HG03442 (cell line): ENCODE data around the gene CCDC15.
"Not testable (repeated sequence)": the region's sequence is repeated elsewhere in the genome, so short reads cannot be mapped to it uniquely, and the experiment has no call there.

Experiments
- ATAC-seq: cut with Tn5 transposase; IDR thresholded peaks from one replicate; pipeline ENCODE4 v1.9.1; 2021; ENCODE audit warnings: mild to moderate bottlenecking, moderate library complexity; ENCODE audit not compliant: unreplicated experiment

The CCDC15 gene

DNA sequence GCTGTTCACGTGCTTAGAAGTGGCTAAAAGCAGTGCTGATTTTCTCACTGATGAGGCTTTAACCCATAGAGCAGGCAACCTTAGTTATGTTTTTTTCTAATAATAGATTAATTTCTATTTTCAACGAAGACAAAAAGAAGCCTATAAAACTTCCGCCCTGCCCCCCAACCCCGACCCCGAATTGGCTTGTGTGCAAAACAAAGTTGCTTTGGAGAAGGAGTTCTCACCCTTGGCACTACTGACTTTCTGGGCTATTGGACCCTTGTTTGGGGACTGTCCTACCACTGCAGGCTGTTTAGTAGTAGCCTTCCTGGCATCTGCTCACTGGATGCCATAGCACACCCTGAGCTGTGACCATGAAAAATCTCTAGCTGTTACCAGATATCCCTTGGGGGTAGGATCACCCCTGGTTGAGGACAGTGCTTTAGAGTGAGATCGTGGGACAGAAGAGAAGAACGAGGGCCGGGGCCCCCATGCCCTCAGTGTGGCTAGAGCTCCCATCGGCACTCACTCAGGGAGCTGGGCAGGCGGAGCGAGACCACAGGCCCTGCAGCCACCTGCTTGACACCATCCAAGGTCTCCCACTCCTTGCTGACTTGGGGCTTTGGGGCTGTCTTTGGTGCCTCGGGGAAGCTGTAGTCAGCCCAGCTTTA, 126.0 kb downstream of the CCDC15 start:
- ATAC-seq: no peak

DNA sequence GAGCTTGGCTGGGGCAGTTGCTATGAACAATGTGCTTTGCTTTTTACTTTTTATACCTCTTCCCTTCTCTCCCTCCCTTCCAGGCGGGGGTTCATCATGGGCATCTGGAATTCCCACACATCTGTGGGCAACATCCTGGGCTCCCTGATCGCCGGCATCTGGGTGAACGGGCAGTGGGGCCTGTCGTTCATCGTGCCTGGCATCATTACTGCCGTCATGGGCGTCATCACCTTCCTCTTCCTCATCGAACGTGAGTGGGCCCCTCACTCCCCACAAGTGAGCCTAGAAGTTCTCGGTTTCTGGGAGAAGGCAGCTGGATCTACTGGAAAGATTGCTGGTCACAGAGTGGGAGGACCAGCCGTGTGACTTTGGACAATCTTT, 126.5 kb downstream of the CCDC15 start:
- ATAC-seq: no peak

DNA sequence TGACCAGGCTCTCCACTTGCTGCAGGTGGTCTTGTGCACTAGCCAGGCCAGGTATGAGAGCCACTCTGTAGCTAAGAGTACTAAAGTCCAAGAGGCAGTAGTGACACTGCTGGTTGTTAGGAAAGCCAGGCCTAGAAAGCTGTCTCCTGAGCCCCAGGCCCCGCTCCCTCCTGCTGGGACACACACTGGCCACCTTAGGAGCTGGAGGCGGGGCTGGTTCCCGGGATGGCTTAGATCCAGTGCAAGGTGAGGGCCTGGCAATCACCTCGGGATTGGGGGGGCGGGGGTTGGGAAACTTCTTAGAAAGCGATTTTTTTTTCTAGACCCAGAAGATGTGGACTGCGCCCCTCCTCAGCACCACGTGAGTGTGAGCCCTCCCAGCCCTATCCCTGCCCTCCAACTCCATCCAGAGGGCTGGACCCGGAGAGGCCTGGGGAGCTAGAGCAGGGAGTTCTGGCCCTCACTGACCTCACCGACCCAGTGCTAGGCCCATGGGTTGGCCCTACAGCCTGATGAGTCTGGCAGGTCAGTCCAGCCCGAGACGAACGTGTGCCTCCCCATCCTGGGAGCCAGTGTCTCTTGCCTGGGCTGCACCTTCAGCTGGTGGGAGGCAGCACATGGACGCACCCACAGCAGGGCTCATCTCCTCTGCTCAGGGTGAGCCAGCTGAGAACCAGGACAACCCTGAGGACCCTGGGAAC, 127.2 kb downstream of the CCDC15 start:
- ATAC-seq: no peak

DNA sequence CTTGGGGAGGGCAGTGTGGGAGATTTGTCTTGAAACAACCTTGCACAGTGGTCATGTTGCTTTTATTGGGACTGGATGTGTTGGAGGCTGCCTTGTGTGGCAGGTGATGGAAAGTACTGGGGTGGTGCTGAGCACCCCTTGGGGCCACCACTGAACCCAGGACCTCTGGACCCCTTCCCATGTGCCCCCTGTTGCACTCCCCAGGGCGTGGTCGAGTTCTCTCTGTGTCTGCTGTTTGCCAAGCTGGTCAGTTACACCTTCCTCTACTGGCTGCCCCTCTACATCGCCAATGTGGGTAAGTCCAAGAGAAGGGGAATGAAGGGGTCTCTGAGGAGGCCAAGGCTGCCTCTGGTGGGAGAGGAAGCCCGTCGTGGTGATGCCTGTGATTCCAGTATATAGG, 128.0 kb downstream of the CCDC15 start:
- no peak for ATAC-seq

DNA sequence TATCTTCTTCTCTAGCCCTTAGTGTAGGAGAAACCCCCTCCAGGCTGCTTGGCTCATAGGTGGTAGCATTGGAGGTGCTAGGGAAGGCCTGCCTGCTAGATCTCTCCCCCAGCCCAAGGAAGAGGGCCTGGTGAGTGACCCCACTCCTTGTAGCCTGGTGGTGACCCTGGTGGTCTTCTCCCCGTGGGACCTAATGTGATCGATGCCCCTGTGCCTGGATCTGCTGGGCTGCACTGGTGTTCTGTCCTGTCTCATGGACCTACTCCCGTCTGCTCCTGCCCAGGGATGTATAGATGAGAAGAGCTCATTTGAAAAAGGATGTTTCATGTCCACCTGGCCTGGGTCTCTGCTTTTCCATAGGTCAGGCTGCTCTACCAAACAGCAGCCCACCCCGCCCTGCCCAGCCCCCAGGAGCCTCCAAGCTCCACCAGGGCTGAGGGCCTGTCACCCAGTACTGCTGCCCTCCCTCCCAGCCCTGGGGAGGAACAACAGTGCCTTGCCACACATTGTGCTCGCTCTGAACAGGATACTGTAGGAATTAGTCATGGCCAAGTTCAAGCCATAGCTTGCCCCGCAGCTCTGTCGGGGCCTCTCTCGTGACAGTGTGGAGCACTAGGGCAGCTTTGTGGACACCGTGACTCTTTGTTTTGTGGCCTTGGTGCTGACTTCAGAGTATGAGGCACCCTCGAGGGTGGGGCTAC, 128.8 kb downstream of the CCDC15 start:
- no peak for ATAC-seq

DNA sequence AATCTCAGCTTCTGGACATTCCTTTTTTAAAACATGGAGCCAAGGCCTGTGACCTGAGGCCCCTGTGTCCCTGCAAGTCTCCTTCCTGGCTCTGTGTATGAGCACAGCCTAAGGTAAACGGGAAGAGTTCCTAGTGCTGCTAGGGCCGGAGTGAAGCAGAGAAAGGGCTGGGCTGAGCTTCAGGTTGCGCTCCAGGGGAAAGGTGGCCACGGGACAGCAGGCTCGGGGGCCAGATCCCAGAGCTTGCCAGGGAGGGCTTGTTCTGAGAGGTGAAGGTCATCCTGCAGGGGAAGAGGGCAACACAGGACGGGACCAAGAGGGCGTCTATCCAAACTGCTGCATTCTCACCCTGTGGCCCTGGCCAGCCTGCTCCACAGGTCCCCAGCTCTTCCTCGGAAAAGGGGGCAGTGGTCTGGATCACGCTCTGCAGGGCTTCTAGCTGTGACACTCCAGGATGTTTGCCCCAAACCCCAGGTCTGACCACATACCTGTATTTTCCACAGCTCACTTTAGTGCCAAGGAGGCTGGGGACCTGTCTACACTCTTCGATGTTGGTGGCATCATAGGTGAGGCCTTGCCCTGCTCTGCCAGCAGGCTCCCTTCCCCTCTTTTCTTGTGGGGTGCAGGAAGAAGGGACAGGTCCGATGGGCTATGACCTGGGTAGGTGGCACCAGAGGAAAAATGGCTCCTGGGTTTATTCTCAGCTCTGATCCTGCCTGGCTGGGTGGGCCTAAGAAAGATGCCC, 129.5 kb downstream of the CCDC15 start:
- ATAC-seq: no peak

DNA sequence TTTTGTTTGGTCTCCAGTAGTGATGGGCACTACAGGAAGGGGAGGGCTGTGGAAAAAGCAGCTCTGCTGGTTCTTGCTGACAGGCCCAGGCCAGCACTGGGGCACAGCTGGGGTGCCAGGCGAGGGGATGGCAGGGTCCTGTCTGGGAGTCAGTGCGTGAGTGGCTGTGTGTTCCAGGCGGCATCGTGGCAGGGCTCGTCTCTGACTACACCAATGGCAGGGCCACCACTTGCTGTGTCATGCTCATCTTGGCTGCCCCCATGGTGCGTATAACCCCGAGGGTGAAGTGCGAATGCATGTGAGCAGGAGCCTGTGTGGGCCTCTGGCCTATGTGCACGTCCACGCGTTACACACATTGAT, 130.0 kb downstream of the CCDC15 start:
- no peak for ATAC-seq

DNA sequence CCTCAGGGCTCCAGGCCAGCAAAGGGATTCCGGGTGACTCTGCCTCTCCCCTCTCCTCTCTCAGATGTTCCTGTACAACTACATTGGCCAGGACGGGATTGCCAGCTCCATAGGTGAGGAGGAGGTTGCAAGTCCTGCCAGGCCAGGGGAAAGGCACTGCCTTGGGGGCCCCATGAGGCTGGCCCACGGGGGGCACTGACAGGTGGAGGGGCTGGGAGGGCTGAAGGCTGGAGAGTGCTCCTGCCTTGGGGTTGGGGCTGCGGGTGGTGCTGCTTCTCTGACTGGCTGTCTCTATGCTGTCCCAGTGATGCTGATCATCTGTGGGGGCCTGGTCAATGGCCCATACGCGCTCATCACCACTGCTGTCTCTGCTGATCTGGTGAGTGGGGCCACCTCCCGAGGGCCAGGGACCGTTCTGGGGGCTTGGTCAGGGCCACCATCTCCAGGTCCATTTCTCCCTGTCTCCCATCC, 130.8 kb downstream of the CCDC15 start:
- ATAC-seq: no peak

DNA sequence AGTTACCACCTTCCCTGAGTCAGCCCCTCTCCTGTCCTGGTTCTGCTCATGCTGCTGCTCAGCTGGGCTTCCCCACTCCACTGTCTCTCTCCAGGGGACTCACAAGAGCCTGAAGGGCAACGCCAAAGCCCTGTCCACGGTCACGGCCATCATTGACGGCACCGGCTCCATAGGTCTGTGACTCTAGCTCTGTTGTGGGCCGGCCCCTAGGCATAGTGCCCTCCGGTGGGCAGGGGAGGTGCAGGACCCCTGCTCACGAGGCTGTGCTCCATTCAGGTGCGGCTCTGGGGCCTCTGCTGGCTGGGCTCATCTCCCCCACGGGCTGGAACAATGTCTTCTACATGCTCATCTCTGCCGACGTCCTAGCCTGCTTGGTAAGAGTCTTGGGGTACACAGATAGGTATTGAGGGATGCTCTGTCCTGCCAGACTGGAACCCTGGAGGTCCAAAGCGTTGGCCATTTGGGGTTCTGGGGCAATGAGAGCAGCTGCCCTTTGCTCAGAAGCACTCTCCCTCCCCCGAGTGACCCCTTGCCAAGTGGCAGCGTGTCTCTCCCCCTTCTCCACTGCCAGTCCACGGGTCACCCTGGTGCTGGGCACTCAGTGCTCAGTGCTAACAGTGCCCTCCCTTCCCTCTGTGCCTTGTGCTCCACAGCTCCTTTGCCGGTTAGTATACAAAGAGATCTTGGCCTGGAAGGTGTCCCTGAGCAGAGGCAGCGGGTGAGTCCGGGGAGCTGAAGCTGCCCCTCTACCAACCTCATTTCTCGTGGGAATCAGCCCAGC, 131.5 kb downstream of the CCDC15 start:
- no peak for ATAC-seq

DNA sequence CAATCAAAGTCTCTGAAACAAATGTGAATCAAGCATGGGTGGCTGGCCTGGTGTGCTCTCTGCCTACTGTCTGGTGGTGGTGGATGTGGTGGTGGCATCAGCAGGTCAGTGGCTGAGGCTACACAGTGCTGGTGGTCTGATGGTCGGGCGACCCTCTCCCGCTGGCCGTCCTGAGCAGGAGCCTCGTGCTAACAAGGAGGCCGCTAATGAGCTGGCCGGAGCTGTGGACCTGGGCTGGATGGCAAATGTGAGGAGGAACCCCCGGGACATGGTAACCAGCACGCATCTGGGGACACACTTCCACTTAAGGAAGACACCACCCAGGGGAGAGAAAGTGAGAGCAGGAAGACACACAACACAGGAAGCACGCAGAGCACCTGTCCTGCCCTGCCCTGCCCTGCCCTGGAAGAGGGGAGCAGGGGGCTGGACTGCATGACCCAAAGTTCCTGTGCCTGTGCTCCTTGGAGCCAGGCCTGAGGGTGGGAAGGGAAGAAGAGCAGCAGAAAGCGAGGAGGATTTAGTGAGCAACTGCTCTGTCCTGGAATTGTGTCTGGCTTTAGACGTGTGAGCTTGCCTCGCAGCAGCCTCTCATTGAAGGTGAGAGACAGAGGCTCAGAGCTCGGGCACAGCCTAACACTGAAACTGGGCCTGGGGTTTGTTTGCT, 132.8 kb downstream of the CCDC15 start:
- ATAC-seq: no peak

DNA sequence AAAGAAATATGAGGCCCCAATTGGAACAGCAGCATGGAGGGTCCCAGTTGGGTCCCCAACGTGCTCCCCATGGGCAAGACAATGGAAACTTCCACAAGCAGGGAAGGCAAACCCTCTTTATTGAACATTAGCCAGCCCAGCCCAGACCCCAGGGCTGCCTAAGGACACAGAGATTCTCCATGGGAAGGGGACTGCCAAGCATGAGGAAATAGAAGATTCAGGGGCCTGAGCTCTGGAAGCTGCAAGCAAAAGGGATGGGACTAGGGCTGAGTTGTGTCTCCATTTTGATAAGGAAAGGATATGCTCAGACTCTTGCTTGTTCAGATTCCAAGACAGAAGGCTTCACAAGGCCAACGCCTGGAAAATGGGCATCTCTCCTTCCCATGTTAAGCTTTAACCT, 134.1 kb downstream of the CCDC15 start:
- ATAC-seq: no peak

DNA sequence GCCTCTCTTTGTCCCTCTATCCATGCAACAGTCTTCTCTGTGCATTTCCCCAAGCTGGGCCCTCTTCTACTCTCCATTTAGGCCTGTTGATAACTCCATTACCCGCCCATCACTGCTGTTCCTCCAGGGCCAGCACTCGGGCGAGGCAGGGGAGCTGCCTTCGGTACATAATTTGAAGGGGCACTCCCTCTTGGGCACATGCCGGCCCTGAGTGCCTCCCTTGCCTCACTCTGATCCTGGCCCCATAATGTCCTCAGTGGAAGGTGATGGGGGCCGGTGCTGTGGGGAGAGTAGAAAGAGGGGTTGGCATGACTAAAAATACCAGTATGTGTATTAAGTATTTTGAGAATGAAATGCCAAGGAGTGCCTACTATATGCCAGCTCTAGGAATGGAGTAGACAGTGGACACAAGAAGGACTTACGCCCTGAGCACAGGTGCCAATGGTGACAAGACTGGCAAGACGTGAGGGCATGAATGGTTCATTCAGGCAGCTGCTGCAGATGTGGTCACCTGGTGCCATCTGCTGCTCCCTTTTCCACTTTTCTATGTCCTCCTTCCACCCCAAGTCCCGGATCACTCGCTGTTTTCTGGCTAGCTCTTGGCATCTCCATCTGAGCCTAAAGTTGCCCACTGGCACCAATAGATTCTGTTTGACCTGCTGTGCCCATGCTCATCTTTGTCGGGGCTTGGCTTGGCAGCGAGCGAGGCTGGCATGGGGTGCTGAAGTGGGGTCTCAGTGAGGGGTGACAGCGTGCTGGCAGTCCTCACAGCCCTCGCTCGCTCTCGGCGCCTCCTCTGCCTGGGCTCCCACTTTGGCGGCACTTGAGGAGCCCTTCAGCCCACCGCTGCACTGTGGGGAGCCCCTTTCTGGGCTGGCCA, 134.8 kb downstream of the CCDC15 start:
- ATAC-seq: no peak

DNA sequence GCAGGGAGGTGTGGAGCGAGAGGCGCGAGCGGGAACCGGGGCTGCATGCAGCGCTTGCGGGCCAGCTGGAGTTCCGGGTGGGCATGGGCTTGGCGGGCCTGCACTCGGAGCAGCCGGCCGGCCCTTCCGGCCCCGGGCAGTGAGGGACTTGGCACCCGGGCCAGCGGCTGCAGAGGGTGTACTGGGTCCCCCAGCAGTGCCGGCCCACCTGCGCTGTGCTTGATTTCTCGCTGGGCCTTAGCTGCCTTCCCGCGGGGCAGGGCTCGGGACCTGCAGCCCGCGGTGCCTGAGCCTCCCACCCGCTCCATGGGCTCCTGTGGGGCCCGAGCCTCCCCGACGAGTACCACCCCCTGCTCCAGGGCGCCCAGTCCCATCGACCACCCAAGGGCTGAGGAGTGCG, 135.5 kb downstream of the CCDC15 start:
- not testable (repeated sequence) for ATAC-seq

DNA sequence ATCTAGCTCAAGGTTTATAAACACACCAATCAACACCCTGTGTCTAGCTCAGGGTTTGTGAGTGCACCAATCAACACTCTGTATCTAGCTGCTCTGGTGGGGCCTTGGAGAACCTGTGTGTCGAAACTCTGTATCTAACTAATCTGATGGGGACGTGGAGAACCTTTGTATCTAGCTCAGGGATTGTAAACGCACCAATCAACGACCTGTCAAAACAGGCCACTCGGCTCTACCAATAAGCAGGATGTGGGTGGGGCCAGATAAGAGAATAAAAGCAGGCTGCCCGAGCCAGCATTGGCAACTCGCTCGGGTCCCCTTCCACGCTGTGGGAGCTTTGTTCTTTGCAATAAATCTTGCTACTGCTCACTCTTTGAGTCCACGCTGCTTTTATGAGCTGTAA, 136.1 kb downstream of the CCDC15 start:
- not testable (repeated sequence) for ATAC-seq

DNA sequence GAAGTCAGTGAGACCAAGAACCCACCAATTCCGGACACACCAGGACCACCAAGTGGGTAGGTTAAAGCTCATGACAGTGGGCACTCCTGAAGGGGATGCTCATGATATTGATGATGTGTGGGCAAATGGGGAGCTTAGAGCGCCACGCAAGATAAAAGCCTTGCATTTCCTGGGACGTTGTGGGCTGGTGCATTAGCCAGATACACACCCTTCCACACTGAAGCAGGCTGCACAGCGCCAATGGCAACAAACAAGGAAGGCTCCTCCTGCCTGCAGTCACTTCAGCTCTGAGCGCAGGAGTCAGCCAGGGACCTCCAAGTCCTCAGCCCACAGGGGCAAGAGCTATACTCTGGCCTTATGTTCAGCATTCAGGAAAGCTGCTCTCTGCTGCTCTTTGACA, 136.8 kb downstream of the CCDC15 start:
- no peak for ATAC-seq
